Keratinocyte (primary cell): ENCODE results near the gene TMC2.

Source experiments
- EZH2 ChIP-seq: IDR thresholded peaks from one replicate; pipeline ENCODE4 v1.6.1; 2012; ENCODE audit warnings: inconsistent platforms, mild to moderate bottlenecking, low read length, moderate library complexity
- TF ChIP-seq, protein P1 (sequence below), 3 experiments: IDR thresholded peaks in 1 of 3; conservative IDR thresholded peaks in 1 of 3; optimal IDR thresholded peaks in 1 of 3; 2 replicates in 2 of 3; 3 replicates in 1 of 3; pipeline versions ENCODE3 to v1.5.1; 2011; ENCODE audit warnings: low read length in 3 of 3, mild to moderate bottlenecking in 3 of 3, moderate library complexity in 2 of 3, control low read depth in 1 of 3, inconsistent platforms in 1 of 3; ENCODE audit not compliant: insufficient read depth in 2 of 3; ENCODE audit errors: extremely low read depth in 1 of 3

- TF ChIP-seq, protein P1, sequence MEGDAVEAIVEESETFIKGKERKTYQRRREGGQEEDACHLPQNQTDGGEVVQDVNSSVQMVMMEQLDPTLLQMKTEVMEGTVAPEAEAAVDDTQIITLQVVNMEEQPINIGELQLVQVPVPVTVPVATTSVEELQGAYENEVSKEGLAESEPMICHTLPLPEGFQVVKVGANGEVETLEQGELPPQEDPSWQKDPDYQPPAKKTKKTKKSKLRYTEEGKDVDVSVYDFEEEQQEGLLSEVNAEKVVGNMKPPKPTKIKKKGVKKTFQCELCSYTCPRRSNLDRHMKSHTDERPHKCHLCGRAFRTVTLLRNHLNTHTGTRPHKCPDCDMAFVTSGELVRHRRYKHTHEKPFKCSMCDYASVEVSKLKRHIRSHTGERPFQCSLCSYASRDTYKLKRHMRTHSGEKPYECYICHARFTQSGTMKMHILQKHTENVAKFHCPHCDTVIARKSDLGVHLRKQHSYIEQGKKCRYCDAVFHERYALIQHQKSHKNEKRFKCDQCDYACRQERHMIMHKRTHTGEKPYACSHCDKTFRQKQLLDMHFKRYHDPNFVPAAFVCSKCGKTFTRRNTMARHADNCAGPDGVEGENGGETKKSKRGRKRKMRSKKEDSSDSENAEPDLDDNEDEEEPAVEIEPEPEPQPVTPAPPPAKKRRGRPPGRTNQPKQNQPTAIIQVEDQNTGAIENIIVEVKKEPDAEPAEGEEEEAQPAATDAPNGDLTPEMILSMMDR (optimal IDR thresholded peaks at IDR 0.05 in 1 of 3, IDR thresholded peaks at IDR 0.05 in 1 of 3, conservative IDR thresholded peaks at IDR 0.05 in 1 of 3; ENCODE audit: extremely low read depth in 1 of 3, insufficient read depth in 2 of 3, low read length in 3 of 3): no peak
- no peak for TF ChIP-seq EZH2
Measured at GRCh38 chr20:2542361-2542760, 6.0 kb downstream of the TMC2 start.
